CD4-positive, CD25-positive, alpha-beta regulatory T cell (primary cell): ENCODE results near the gene KRTAP20-3. TPM values are rescaled to one million over a fixed set of nuclear protein-coding genes. Genes with fewer than 3 reads are reported as not detected.

Experiments
- ATAC-seq, 2 donors: fragments of 150-1000 bp; cut with Tn5 transposase; one replicate each; pipeline ENCODE4 v1.10.0; 2021; ENCODE audit warnings: low read depth in 2 of 2, moderate number of reproducible peaks in 2 of 2, moderate library complexity in 1 of 2
- DNase-seq, 3 donors: peaks; one replicate each; pipeline versions ENCODE4 v3.0.0 to v3.0.0-alpha.2; 2012 to 2022; ENCODE audit warnings: mixed read lengths in 1 of 3
- H3K27ac ChIP-seq: one replicate; pipeline ENCODE4 v1.7.0; 2013; ENCODE audit warnings: mild to moderate bottlenecking, low read length; ENCODE audit not compliant: insufficient read depth, poor library complexity, severe bottlenecking
- H3K27me3 ChIP-seq: one replicate; pipeline ENCODE4 v1.7.0; 2013; ENCODE audit warnings: low read length; ENCODE audit not compliant: control insufficient read depth, insufficient read depth
- H3K36me3 ChIP-seq: one replicate; pipeline ENCODE4 v1.7.0; 2013; ENCODE audit warnings: mild to moderate bottlenecking, low read length, moderate library complexity; ENCODE audit not compliant: control insufficient read depth, insufficient read depth
- H3K4me1 ChIP-seq: 2 replicates; pipeline ENCODE4 v1.7.0; 2013; ENCODE audit warnings: mild to moderate bottlenecking, low read length; ENCODE audit not compliant: insufficient read depth, control insufficient read depth, poor library complexity, severe bottlenecking
- H3K4me3 ChIP-seq: one replicate; pipeline ENCODE4 v1.7.0; 2013; ENCODE audit warnings: low read depth, mild to moderate bottlenecking, low read length, moderate library complexity
- H3K9me3 ChIP-seq, 2 experiments: 1 replicate in 1 of 2; 2 replicates in 1 of 2; pipeline ENCODE4 v1.7.0; 2013; ENCODE audit warnings: low read length in 2 of 2, mild to moderate bottlenecking in 1 of 2, moderate library complexity in 1 of 2; ENCODE audit not compliant: control insufficient read depth in 2 of 2
- H3K27ac Mint-ChIP-seq, 3 donors: one replicate each; pipeline ENCODE4 v1.8.0; 2020 to 2022; ENCODE audit warnings: mild to moderate bottlenecking in 3 of 3, mixed read lengths in 3 of 3, moderate library complexity in 2 of 3
- H3K27me3 Mint-ChIP-seq: one replicate; pipeline ENCODE4 v1.8.0; 2022; ENCODE audit warnings: mild to moderate bottlenecking, mixed read lengths
- H3K36me3 Mint-ChIP-seq: one replicate; pipeline ENCODE4 v1.8.0; 2020; ENCODE audit warnings: mixed read lengths
- H3K4me1 Mint-ChIP-seq, 4 donors: one replicate each; pipeline ENCODE4 v1.8.0; 2020 to 2022; ENCODE audit warnings: mixed read lengths in 4 of 4, mild to moderate bottlenecking in 1 of 4
- H3K4me3 Mint-ChIP-seq, 4 donors: one replicate each; pipeline ENCODE4 v1.8.0; 2020 to 2022; ENCODE audit warnings: mild to moderate bottlenecking in 4 of 4, mixed read lengths in 4 of 4, moderate library complexity in 3 of 4
- H3K9me3 Mint-ChIP-seq, 7 donors: one replicate each; pipeline ENCODE4 v1.8.0; 2020 to 2022; ENCODE audit warnings: mixed read lengths in 7 of 7, mild to moderate bottlenecking in 3 of 7, moderate library complexity in 2 of 7
- polyA plus RNA-seq, 4 donors: library from polyadenylated mRNA; unstranded; fragments of 300-500 nt; fragmentation: Illumina TruSeq; gene quantifications; one replicate each; pipeline ENCODE4 v1.2.3, GENCODE V29; 2021
- total RNA-seq: library from RNA; stranded (reverse); gene quantifications from one replicate; pipeline ENCODE4 v1.2.3, GENCODE V29; 2022

The KRTAP20-3 gene
- total and polyA plus RNA-seq, 5 donors from 2014 or later = not detected

DNA sequence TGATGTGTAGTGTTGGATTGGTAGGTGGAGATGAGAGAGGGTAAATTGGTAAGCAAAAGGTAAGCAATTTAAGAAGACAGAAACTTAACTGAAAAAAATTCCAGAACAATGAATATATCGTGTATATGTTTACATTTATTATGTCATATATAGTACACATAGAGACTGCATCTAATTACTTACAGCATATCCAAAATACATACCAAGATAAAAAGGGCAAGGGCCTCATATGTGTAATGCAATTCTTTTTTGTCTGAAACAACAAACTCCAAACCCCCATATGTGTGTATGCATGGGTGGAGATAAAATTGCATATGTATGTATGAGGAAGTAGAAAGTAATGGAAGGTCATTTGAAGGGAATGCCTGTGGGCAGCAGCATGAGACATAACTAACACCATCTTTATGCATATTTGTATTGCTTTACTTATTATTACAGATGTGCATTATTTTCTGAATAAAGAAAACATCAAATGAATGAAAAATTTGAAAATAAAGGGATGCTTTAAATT, 4.3 kb downstream of the KRTAP20-3 start:
- H3K27ac Mint-ChIP-seq = no peak overlapping the region
- DNase-seq = no peak
- Histone ChIP-seq H3K36me3 (no peaks in the 10 kb centered on the region), H3K4me1 (no peaks in the 10 kb centered on the region), H3K4me3 (no peak overlapping the region), H3K27ac (no peak overlapping the region), H3K27me3 (no peaks in the 10 kb centered on the region), H3K9me3 (no peaks in the 10 kb centered on the region)
- no peaks in the 10 kb centered on the region for H3K27me3 Mint-ChIP-seq
- peaks cover 0 to 7% (median 4%) of the 10 kb centered on the region in 7 donors for H3K9me3 Mint-ChIP-seq
- no peak overlapping the region for H3K4me3 Mint-ChIP-seq
- no peaks in the 10 kb centered on the region for H3K36me3 Mint-ChIP-seq
- H3K4me1 Mint-ChIP-seq = no peaks in the 10 kb centered on the region
- no peak for ATAC-seq

DNA sequence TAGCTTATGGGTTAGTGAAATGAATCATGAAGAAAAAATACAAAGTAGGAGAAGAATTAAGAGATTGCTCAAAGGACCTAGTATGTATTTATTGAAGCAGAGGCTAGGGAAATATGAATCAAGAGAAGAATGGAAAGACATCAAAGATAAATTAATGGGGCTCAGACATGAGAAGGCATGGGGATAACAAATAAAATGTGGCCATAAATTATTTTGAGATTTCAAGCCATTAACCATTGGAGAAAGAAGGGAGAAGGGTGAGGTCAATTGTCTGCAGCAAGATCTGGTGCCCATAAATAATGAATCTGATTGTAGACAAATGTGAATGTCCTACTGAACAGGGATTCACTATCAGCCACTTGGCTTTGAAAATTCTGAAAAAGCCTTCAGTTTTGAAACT, 10.2 kb downstream of the KRTAP20-3 start:
- no peaks in the 10 kb centered on the region for H3K4me1 ChIP-seq
- Mint-ChIP-seq H3K27ac (no peak overlapping the region), H3K36me3 (no peaks in the 10 kb centered on the region), H3K4me1 (no peaks in the 10 kb centered on the region), H3K4me3 (no peak overlapping the region), H3K27me3 (no peaks in the 10 kb centered on the region), H3K9me3 (peaks cover 0 to 7% (median 0%) of the 10 kb centered on the region in 7 donors)
- H3K36me3 ChIP-seq = no peaks in the 10 kb centered on the region
- no peaks in the 10 kb centered on the region for H3K9me3 ChIP-seq
- no peaks in the 10 kb centered on the region for H3K27me3 ChIP-seq
- H3K27ac ChIP-seq = no peak overlapping the region
- ATAC-seq (no peak), DNase-seq (no peak)
- no peak overlapping the region for H3K4me3 ChIP-seq

DNA sequence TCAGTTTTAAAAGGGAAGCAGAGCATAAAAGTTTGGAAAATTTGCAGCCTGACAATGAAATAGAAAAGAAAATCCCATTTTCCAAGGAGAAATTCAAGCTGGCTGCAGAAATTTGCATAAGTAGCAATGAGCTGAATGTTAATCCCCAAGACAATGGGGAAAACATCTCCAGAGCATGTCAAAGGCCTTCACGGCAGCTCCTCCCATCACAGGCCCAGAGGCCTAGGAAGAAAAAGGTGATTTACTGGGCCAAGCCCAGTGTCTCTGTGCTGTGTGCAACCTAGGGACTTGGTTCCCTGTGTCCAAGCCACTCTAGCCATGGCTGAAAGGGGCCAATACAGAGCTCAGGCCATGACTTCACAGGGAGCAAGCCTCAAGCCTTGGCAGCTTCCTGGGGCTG, 26.1 kb downstream of the KRTAP20-3 start:
- Histone ChIP-seq H3K27ac (no peak overlapping the region), H3K4me1 (no peaks in the 10 kb centered on the region), H3K36me3 (no peaks in the 10 kb centered on the region), H3K9me3 (no peaks in the 10 kb centered on the region), H3K27me3 (no peaks in the 10 kb centered on the region), H3K4me3 (no peak overlapping the region)
- H3K9me3 Mint-ChIP-seq = peaks cover 0 to 10% (median 3%) of the 10 kb centered on the region in 7 donors
- no peak overlapping the region for H3K27ac Mint-ChIP-seq
- no peaks in the 10 kb centered on the region for H3K27me3 Mint-ChIP-seq
- H3K36me3 Mint-ChIP-seq = no peaks in the 10 kb centered on the region
- no peak for ATAC-seq
- H3K4me3 Mint-ChIP-seq = no peak overlapping the region
- no peaks in the 10 kb centered on the region for H3K4me1 Mint-ChIP-seq
- DNase-seq = no peak

DNA sequence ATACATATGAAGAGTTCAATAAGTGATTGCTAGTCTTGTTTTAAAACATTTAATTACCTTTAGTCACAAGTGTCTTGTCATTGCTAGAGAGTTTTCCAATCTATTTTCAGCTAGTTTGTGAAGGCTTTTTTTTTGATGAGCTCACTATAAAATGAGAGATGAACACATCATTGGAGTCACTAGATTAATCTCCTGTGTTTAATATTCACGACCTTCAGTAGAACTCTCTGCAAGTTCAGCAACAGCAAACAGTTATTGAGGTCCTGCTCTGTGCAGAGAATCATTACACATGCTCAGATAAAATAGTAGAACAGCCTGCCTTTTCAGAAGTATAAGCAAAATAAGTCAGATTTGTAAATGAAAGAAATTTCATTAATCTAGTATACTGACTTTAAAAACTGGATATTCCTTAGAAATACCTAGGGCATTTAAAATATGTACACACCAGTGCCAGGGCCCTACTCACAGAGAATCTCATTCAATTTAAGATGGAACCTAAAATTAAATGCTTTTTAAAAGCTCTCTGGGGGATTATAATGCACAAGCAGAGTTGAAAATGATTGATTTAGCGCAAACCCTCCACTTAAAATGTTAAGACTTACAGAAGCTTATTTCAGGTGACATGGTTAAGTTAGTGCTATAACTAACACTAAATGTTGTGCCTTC, 30.5 kb downstream of the KRTAP20-3 start:
- Mint-ChIP-seq H3K9me3 (peaks cover 0 to 10% (median 5%) of the 10 kb centered on the region in 7 donors), H3K4me1 (no peaks in the 10 kb centered on the region), H3K36me3 (no peaks in the 10 kb centered on the region), H3K27me3 (no peaks in the 10 kb centered on the region), H3K27ac (no peak overlapping the region), H3K4me3 (no peak overlapping the region)
- Histone ChIP-seq H3K9me3 (no peaks in the 10 kb centered on the region), H3K27me3 (no peaks in the 10 kb centered on the region), H3K36me3 (no peaks in the 10 kb centered on the region), H3K4me3 (no peak overlapping the region), H3K4me1 (no peaks in the 10 kb centered on the region), H3K27ac (no peak overlapping the region)
- no peak for ATAC-seq
- DNase-seq = no peak

GRCh38 chr21:30674312-30674711, 31.6 kb downstream of the KRTAP20-3 start:
- Histone ChIP-seq H3K27me3 (no peaks in the 10 kb centered on the region), H3K27ac (no peak overlapping the region), H3K4me1 (no peaks in the 10 kb centered on the region), H3K4me3 (no peak overlapping the region), H3K36me3 (no peaks in the 10 kb centered on the region), H3K9me3 (no peaks in the 10 kb centered on the region)
- ATAC-seq (no peak), DNase-seq (no peak)
- Mint-ChIP-seq H3K36me3 (no peaks in the 10 kb centered on the region), H3K4me1 (no peaks in the 10 kb centered on the region), H3K27me3 (no peaks in the 10 kb centered on the region), H3K4me3 (no peak overlapping the region), H3K27ac (no peak overlapping the region), H3K9me3 (peaks cover 0 to 10% (median 2%) of the 10 kb centered on the region in 7 donors)

- Histone ChIP-seq H3K36me3 (no peaks in the 10 kb centered on the region), H3K4me3 (no peak overlapping the region), H3K9me3 (no peaks in the 10 kb centered on the region), H3K4me1 (no peaks in the 10 kb centered on the region), H3K27me3 (no peaks in the 10 kb centered on the region), H3K27ac (no peak overlapping the region)
- Mint-ChIP-seq H3K27me3 (no peaks in the 10 kb centered on the region), H3K4me1 (no peaks in the 10 kb centered on the region), H3K4me3 (no peak overlapping the region), H3K9me3 (peaks cover 0 to 2% (median 2%) of the 10 kb centered on the region in 7 donors), H3K27ac (no peak overlapping the region), H3K36me3 (no peaks in the 10 kb centered on the region)
- no peak for ATAC-seq
- DNase-seq = no peak
Measured at GRCh38 chr21:30676737-30677136, 34.1 kb downstream of the KRTAP20-3 start.

- no peaks in the 10 kb centered on the region for H3K36me3 Mint-ChIP-seq
- no peak overlapping the region for H3K4me3 ChIP-seq
- ATAC-seq (no peak), DNase-seq (no peak)
- H3K9me3 Mint-ChIP-seq = peaks cover 0 to 5% (median 0%) of the 10 kb centered on the region in 7 donors
- H3K27me3 ChIP-seq = no peaks in the 10 kb centered on the region
- H3K4me3 Mint-ChIP-seq = no peak overlapping the region
- no peaks in the 10 kb centered on the region for H3K27me3 Mint-ChIP-seq
- H3K4me1 ChIP-seq = no peaks in the 10 kb centered on the region
- H3K27ac ChIP-seq = no peak overlapping the region
- H3K4me1 Mint-ChIP-seq = no peaks in the 10 kb centered on the region
- H3K36me3 ChIP-seq = no peaks in the 10 kb centered on the region
- no peak overlapping the region for H3K27ac Mint-ChIP-seq
- H3K9me3 ChIP-seq = no peaks in the 10 kb centered on the region
Measured at GRCh38 chr21:30680586-30680985, 37.9 kb downstream of the KRTAP20-3 start.

DNA sequence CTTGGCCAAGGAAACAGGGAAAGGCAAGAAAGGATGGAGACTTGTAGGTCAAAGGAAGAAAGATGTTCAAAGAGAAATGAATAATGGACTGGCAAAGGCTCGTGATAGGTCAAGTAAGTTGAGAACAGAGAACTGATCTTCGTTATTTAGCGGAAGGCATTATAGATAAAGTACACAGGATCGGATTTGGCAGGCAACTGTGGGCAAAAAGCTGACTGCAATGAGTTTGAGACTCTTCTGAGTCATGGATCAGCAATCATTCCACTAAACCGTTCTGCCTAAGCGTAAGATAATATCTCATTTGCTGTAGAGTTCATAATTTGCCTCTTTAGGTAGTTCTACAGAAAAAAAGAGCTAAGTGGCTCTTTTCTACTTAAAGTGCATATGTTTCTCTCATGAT, 41.8 kb downstream of the KRTAP20-3 start:
- Histone ChIP-seq H3K4me3 (no peak overlapping the region), H3K36me3 (no peaks in the 10 kb centered on the region), H3K27ac (no peak overlapping the region), H3K27me3 (no peaks in the 10 kb centered on the region), H3K9me3 (no peaks in the 10 kb centered on the region), H3K4me1 (no peaks in the 10 kb centered on the region)
- no peaks in the 10 kb centered on the region for H3K36me3 Mint-ChIP-seq
- H3K27ac Mint-ChIP-seq = no peak overlapping the region
- ATAC-seq (no peak), DNase-seq (no peak)
- no peaks in the 10 kb centered on the region for H3K4me1 Mint-ChIP-seq
- H3K9me3 Mint-ChIP-seq = peaks cover 0 to 3% (median 0%) of the 10 kb centered on the region in 7 donors
- no peaks in the 10 kb centered on the region for H3K27me3 Mint-ChIP-seq
- no peak overlapping the region for H3K4me3 Mint-ChIP-seq
